Transverse colon (tissue), 4 donors: ENCODE data around the gene TOMM20.
"Not testable (repeated sequence)": the region's sequence is repeated elsewhere in the genome, so short reads cannot be mapped to it uniquely, and the experiment has no call there.

Experiments used
- POLR2A ChIP-seq: fragments of 450-650 bp; IDR thresholded peaks from one replicate; pipeline ENCODE4 v1.6.1; 2016; ENCODE audit warnings: antibody characterized with exemption, mild to moderate bottlenecking, moderate library complexity
- POLR2AphosphoS5 ChIP-seq, 3 donors: sonication (generic); formaldehyde crosslinking; IDR thresholded peaks; one replicate each; pipeline ENCODE4 v1.6.1; 2016; ENCODE audit warnings: antibody characterized with exemption in 3 of 3
- TF ChIP-seq, protein P1 (sequence below), 5 experiments: fragments of 200-600 bp in 3 of 5; fragments of 450-650 bp in 2 of 5; sonication (generic) in 3 of 5; IDR thresholded peaks; 1 replicate in 2 of 5; 2 replicates in 3 of 5; pipeline ENCODE4 v1.5.1; 2016 to 2017; ENCODE audit warnings: antibody characterized with exemption in 5 of 5, inconsistent platforms in 3 of 5, mild to moderate bottlenecking in 2 of 5, moderate library complexity in 1 of 5

DNA sequence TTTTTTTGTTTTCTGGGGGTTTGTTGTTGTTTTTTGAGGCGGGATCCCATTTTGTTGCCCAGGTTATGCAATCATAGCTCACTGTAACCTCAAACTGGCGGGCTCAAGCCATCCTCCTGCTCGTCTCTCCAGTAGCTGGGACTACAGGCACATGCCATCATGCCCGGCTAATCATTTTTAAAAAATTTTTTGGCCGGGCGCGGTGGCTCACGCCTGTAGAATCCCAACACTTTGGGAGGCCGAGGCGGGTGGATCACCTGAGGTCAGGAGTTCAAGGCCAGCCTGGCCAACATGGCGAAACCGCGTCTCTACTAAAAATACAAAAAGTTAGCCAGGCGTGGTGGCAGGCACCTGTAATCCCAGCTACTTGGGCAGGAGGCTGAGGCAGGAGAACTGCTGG is 31.1 kb downstream of the TOMM20 start:
- not testable (repeated sequence) for TF ChIP-seq POLR2A; POLR2AphosphoS5 (IDR thresholded peaks at IDR 0.05)
- TF ChIP-seq, protein P1, sequence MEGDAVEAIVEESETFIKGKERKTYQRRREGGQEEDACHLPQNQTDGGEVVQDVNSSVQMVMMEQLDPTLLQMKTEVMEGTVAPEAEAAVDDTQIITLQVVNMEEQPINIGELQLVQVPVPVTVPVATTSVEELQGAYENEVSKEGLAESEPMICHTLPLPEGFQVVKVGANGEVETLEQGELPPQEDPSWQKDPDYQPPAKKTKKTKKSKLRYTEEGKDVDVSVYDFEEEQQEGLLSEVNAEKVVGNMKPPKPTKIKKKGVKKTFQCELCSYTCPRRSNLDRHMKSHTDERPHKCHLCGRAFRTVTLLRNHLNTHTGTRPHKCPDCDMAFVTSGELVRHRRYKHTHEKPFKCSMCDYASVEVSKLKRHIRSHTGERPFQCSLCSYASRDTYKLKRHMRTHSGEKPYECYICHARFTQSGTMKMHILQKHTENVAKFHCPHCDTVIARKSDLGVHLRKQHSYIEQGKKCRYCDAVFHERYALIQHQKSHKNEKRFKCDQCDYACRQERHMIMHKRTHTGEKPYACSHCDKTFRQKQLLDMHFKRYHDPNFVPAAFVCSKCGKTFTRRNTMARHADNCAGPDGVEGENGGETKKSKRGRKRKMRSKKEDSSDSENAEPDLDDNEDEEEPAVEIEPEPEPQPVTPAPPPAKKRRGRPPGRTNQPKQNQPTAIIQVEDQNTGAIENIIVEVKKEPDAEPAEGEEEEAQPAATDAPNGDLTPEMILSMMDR (IDR thresholded peaks at IDR 0.05) = not testable (repeated sequence)
